ENCODE data around the gene THADA. TPM values are rescaled to one million over a fixed set of nuclear protein-coding genes. Genes with fewer than 3 reads are reported as not detected.

THADA gene
- total RNA-seq, 1 donor = 33.2 TPM

- no peak overlapping the region for H3K4me3 ChIP-seq (ENCODE audit: low read depth, low read length)
- TF ChIP-seq CTCF (IDR thresholded peaks at IDR 0.05; ENCODE audit: insufficient read depth, low read depth, low read length) = no peak
- no peak for DNase-seq (ENCODE audit: low read depth)
These were observed 23.6 kb downstream of the THADA start for GRCh38 chr2:43572244-43572643.

GRCh38 chr2:43569921-43570320 is 25.9 kb downstream of the THADA start:
- DNase-seq (ENCODE audit: low read depth) = no peak
- H3K4me3 ChIP-seq (ENCODE audit: low read depth, low read length) = no peak overlapping the region
- TF ChIP-seq CTCF (IDR thresholded peaks at IDR 0.05; ENCODE audit: insufficient read depth, low read depth, low read length) = no peak

- no peak for TF ChIP-seq CTCF (IDR thresholded peaks at IDR 0.05; ENCODE audit: insufficient read depth, low read depth, low read length)
- no peak for DNase-seq (ENCODE audit: low read depth)
- H3K4me3 ChIP-seq (ENCODE audit: low read depth, low read length) = no peak overlapping the region
These were observed 27.6 kb downstream of the THADA start for GRCh38 chr2:43568228-43568627.

DNA sequence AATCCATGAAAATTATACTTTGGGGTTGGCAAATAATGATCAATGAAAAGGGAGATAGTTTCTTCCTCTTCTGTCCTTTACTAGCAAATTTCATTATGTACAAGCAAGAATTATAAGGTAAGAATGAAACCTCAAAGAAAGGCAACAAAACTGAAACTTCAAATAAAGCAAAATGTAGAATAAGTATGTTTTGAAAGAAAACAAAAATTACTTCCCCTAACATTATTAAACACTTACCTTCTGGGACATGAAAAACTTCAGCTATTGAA is 29.4 kb downstream of the THADA start:
- DNase-seq (ENCODE audit: low read depth) = no peak
- TF ChIP-seq CTCF (IDR thresholded peaks at IDR 0.05; ENCODE audit: insufficient read depth, low read depth, low read length) = no peak
- no peak overlapping the region for H3K4me3 ChIP-seq (ENCODE audit: low read depth, low read length)

- no peak for DNase-seq (ENCODE audit: low read depth)
- no peak overlapping the region for H3K4me3 ChIP-seq (ENCODE audit: low read depth, low read length)
- no peak for TF ChIP-seq CTCF (IDR thresholded peaks at IDR 0.05; ENCODE audit: insufficient read depth, low read depth, low read length)
These were observed 32.2 kb downstream of the THADA start for GRCh38 chr2:43563679-43564078.

DNA sequence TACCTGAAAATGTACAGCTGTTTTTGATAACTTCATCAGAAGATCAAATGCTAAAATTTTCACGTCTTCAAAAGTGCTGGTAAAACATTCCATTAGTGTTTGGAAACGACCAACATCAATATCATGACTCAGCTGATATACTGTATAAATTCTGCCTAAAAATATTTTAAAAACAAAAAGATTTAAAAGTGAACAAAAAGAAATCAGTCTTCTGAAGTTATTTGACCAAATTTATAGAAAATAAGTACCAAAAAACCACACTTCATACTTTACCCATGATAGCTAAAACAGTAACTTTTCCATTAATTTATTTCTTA is 35.6 kb downstream of the THADA start:
- no peak overlapping the region for H3K4me3 ChIP-seq (ENCODE audit: low read depth, low read length)
- DNase-seq (ENCODE audit: low read depth) = no peak
- TF ChIP-seq CTCF (IDR thresholded peaks at IDR 0.05; ENCODE audit: insufficient read depth, low read depth, low read length) = no peak

GRCh38 chr2:43559391-43560230 is 36.2 kb downstream of the THADA start:
- no peak overlapping the region for H3K4me3 ChIP-seq (ENCODE audit: low read depth, low read length)
- DNase-seq (ENCODE audit: low read depth) = no peak
- no peak for TF ChIP-seq CTCF (IDR thresholded peaks at IDR 0.05; ENCODE audit: insufficient read depth, low read depth, low read length)

Measured in fibroblast of villous mesenchyme (primary cell).